ENCODE results near the gene FIGNL1. TPM values are rescaled to one million over a fixed set of nuclear protein-coding genes. Genes with fewer than 3 reads are reported as not detected.
A peak's percentile ranks its signal among the peaks of the same experiment; 100 is the strongest.

The FIGNL1 gene
- total RNA-seq, 1 experiment from 2014 or later: 35.3 TPM

GRCh38 chr7:50412973-50413372 lies 37.2 kb downstream of the FIGNL1 start:
- no peak for DNase-seq (ENCODE audit: low read depth, low spot score)
- in situ Hi-C loops (cut with HindIII; ENCODE audit: low pct_unique_long_range_greater_than_20kb, low sequenced_read_pairs): no loop called here

GRCh38 chr7:50411332-50411731 lies 38.8 kb downstream of the FIGNL1 start:
- no peak for DNase-seq (ENCODE audit: low read depth, low spot score)
- in situ Hi-C loops (cut with HindIII; ENCODE audit: low pct_unique_long_range_greater_than_20kb, low sequenced_read_pairs): no loop called here

DNA sequence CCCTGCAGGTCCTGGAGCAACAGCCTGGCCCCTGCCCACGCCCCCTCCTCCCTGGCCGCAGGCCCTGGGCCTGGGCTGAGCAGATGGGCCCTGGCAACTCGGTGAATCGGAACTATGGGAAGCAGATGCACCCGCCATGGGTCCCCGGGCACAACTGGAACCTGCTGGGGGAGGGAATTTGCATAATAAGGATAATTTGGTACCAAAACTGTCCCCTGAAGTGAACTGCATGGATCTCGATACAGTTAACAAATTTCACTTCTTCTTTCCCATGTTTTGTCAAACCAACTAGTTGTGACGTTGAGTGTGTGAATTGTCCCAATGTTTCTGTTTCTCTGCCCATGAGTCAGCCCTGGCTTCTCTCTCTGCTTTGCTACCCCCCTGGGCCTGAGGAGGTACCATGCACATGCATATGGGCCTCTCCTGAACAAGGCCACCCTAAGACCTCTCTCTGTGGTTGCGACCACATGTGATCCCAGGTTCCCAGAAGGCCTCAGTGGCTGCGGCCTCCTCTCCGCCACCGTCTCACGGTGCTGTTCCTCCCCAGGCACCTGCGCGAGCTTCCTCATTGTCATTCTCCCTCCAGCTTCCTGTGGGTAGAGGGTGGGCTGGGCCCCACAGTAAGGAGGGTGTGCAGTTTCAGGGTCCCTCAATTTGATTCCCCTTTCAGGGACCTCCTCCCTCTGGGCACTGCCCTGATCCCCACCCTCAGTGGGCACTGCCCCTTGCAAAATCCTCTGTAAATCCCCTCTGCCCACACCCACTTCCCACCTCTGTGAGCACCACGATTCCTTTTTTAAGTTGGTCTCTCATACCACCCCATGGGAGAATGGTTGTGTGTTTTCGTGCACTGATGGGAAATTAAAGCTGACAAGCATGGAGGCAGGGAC lies 40.0 kb downstream of the FIGNL1 start:
- in situ Hi-C loops (cut with HindIII; ENCODE audit: low pct_unique_long_range_greater_than_20kb, low sequenced_read_pairs): no loop called here
- DNase-seq (ENCODE audit: low read depth, low spot score): no peak

DNA sequence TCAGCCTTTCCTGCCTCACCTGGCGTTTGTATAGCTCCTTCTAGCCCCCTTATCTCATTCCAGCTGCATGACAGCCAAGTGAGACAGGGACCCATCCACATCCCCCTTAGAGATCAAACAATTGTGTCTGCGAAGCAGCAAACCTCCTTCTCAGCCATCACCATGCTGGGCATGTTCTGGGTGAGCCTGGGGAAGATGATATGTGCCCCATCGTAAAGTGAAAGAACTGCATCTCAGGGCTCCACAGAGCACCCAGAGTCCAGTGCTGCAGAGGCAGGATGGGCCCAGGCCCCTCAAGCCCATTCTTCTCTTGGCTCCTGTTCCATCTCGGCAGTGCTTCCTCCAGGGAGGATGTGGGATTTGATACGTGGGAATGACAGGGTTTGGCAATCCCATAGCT lies 43.2 kb downstream of the FIGNL1 start:
- in situ Hi-C loops (cut with HindIII; ENCODE audit: low pct_unique_long_range_greater_than_20kb, low sequenced_read_pairs): no loop called here

GRCh38 chr7:50405221-50405620 lies 44.9 kb downstream of the FIGNL1 start:
- in situ Hi-C loops (cut with HindIII; ENCODE audit: low pct_unique_long_range_greater_than_20kb, low sequenced_read_pairs): no loop called here
- DNase-seq (ENCODE audit: low read depth, low spot score): no peak

More for the DNA sequence above, 43.2 kb downstream of the FIGNL1 start:
- DNase-seq (ENCODE audit: low read depth, low spot score): no peak

GRCh38 chr7:50404392-50404791 lies 45.8 kb downstream of the FIGNL1 start:
- in situ Hi-C loops (cut with HindIII; ENCODE audit: low pct_unique_long_range_greater_than_20kb, low sequenced_read_pairs): no loop called here
- peak; percentile 39 for DNase-seq (ENCODE audit: low read depth, low spot score)

- in situ Hi-C loops (cut with HindIII; ENCODE audit: low pct_unique_long_range_greater_than_20kb, low sequenced_read_pairs): no loop called here
- no peak for DNase-seq (ENCODE audit: low read depth, low spot score)
Measured at GRCh38 chr7:50400114-50400513, 50.0 kb downstream of the FIGNL1 start.

GRCh38 chr7:50399635-50400034 lies 50.5 kb downstream of the FIGNL1 start:
- in situ Hi-C loops (cut with HindIII; ENCODE audit: low pct_unique_long_range_greater_than_20kb, low sequenced_read_pairs): no loop called here
- DNase-seq (ENCODE audit: low read depth, low spot score): no peak

GRCh38 chr7:50399206-50399605 lies 50.9 kb downstream of the FIGNL1 start:
- no peak for DNase-seq (ENCODE audit: low read depth, low spot score)

DNA sequence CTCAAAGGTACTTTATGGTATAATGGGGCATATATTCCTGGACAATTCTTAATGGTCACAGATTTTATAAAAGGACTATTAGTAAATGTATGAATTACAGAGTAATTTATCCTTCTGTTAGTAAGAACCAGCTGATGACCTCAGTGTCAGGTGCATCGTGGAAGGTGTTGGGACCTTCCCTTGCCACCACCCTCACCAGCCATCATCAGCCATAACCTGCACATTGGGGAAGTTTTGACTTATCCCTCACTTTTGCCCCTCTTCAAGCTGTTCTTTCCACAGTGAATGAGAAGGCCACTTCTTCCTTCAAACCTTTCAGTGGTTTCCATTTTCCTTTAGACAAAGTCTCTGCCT lies 52.2 kb downstream of the FIGNL1 start:
- in situ Hi-C loops (cut with HindIII; ENCODE audit: low pct_unique_long_range_greater_than_20kb, low sequenced_read_pairs): no loop called here
- DNase-seq (ENCODE audit: low read depth, low spot score): no peak

More at GRCh38 chr7:50399206-50399605, 50.9 kb downstream of the FIGNL1 start:
- in situ Hi-C loops (cut with HindIII; ENCODE audit: low pct_unique_long_range_greater_than_20kb, low sequenced_read_pairs): no loop called here

- no peak for DNase-seq (ENCODE audit: low read depth, low spot score)
Measured at GRCh38 chr7:50397320-50397970, 52.7 kb downstream of the FIGNL1 start.

DNA sequence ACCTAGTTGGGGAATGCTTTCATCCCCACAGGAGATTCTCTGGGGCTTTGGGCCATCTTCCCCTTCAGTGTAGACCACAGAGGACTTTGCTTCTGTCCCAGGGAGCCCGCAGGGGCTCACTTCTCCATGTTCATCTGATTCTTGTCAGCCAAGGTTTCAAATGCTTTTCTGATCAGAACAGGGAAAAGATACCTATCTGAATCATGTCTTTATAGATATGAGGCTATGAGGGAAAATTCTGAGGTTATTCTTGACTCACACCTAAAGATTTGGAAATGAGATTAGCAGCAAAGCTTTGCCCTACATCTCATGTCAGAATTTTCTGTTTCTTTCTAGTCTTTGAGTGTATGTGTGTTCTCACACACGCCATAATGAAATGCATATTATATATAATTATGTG lies 53.3 kb downstream of the FIGNL1 start:
- DNase-seq (ENCODE audit: low read depth, low spot score): no peak
- in situ Hi-C loops (cut with HindIII; ENCODE audit: low pct_unique_long_range_greater_than_20kb, low sequenced_read_pairs): no loop called here

More at GRCh38 chr7:50397320-50397970, 52.7 kb downstream of the FIGNL1 start:
- in situ Hi-C loops (cut with HindIII; ENCODE audit: low pct_unique_long_range_greater_than_20kb, low sequenced_read_pairs): no loop called here

- DNase-seq (ENCODE audit: low read depth, low spot score): no peak
- in situ Hi-C loops (cut with HindIII; ENCODE audit: low pct_unique_long_range_greater_than_20kb, low sequenced_read_pairs): no loop called here
Measured at GRCh38 chr7:50394315-50394714, 55.8 kb downstream of the FIGNL1 start.

Small RNA genes lying within 50 kb of the gene (small RNA-seq; reads per million reads assigned to genes)
- 0 reads per million in 2 experiments for gene RNU6-1091P

Other genes starting within 250 kb of the FIGNL1 start
- not detected in 2 replicates for gene IKZF1, start 145.6 kb downstream of the FIGNL1 start, total RNA-seq (2014; rRNA removed; shearing (Covaris generic))
- not detected in 2 replicates for gene DDC, start 115.1 kb upstream of the FIGNL1 start, total RNA-seq (2014; rRNA removed; shearing (Covaris generic))

Data from SK-MEL-5 (cell line).